ENCODE data around the gene LAPTM5. TPM values are rescaled to one million over a fixed set of nuclear protein-coding genes. Genes with fewer than 3 reads are reported as not detected.

Gene LAPTM5
- total and polyA plus RNA-seq, 10 of the 15 experiments (the other 5 are each of a cell fraction or from before 2014, with no cell fraction given): 24.1 to 1,034 (median 687) TPM

DNA sequence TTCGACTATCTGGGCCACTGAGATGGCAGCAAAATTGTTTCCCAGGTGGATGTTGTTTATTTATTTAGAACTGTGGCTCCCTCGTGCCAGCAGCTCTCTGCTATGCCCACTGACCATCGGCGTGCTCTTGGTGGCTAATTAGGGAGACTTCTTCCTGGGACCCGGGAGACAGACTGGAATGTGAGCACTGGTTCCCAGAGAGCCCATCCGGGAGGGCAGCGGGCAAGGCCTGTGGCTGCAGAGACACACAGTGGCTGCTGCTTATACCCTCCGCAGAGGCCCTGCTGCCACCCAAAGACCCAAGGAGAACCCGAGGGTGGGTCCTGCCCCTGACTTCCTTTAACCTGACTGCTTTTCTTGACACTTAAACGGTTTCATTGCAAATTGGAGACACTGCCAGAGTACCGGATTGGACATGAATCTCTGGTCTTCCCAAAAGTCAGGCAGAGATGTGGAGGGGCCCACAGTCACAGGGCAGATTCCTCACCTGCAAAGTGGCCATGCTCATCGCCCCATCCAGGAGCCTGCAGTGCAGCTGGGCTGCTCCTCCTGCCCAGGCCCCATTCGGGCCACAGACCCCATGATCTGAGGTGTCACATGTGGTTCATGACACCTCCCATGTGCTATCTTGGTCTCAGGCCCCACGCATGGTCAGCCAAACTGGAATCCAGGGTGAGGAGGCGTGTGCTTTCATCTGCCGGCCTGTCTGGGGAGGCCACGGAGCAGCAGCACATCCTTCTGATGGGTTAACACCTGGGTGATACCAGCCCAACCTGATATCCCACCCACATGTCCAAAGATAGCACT, 28.5 kb downstream of the LAPTM5 start (continued):
- TF ChIP-seq E2F8 (IDR thresholded peaks at IDR 0.05; ENCODE audit: low read depth, partially characterized antibody) (no peak), FOS (IDR thresholded peaks at IDR 0.05; ENCODE audit: borderline replicate concordance, extremely low read depth, insufficient read length) (no peak), RELA (IDR thresholded peaks at IDR 0.05; ENCODE audit: borderline replicate concordance, partially characterized antibody) (no peak), ZSCAN29 (IDR thresholded peaks at IDR 0.05) (no peak), KDM1A (IDR thresholded peaks at IDR 0.05; ENCODE audit: borderline replicate concordance) (no peak), BHLHE40 (IDR thresholded peaks at IDR 0.05; ENCODE audit: borderline replicate concordance in 1 of 2, low read depth in 2 of 2, low read length in 1 of 2) (peak; percentile 43 to 62; a peak in 2 of 4 replicates), CREM (IDR thresholded peaks at IDR 0.05; ENCODE audit: low read depth) (peak; percentile 27; the same call in 1 of the 2 replicates), MEF2B (IDR thresholded peaks at IDR 0.05; ENCODE audit: partially characterized antibody, poor library complexity, severe bottlenecking) (peak; percentile 62), GABPA (IDR thresholded peaks at IDR 0.05; ENCODE audit: low read depth) (no peak), YY1 (IDR thresholded peaks at IDR 0.05; ENCODE audit: low read depth, low read length) (no peak), SREBF1 (IDR thresholded peaks at IDR 0.05; ENCODE audit: low read length) (no peak), PAX5 (IDR thresholded peaks at IDR 0.05; ENCODE audit: borderline replicate concordance, low read depth, low read length) (peak; percentile 33; the same call in 1 of the 2 replicates), IKZF1 (conservative IDR thresholded peaks at IDR 0.05) (peak; percentile 69), BRCA1 (IDR thresholded peaks at IDR 0.05; ENCODE audit: low read depth, low read length) (no peak)
- TF ChIP-seq, protein P1, sequence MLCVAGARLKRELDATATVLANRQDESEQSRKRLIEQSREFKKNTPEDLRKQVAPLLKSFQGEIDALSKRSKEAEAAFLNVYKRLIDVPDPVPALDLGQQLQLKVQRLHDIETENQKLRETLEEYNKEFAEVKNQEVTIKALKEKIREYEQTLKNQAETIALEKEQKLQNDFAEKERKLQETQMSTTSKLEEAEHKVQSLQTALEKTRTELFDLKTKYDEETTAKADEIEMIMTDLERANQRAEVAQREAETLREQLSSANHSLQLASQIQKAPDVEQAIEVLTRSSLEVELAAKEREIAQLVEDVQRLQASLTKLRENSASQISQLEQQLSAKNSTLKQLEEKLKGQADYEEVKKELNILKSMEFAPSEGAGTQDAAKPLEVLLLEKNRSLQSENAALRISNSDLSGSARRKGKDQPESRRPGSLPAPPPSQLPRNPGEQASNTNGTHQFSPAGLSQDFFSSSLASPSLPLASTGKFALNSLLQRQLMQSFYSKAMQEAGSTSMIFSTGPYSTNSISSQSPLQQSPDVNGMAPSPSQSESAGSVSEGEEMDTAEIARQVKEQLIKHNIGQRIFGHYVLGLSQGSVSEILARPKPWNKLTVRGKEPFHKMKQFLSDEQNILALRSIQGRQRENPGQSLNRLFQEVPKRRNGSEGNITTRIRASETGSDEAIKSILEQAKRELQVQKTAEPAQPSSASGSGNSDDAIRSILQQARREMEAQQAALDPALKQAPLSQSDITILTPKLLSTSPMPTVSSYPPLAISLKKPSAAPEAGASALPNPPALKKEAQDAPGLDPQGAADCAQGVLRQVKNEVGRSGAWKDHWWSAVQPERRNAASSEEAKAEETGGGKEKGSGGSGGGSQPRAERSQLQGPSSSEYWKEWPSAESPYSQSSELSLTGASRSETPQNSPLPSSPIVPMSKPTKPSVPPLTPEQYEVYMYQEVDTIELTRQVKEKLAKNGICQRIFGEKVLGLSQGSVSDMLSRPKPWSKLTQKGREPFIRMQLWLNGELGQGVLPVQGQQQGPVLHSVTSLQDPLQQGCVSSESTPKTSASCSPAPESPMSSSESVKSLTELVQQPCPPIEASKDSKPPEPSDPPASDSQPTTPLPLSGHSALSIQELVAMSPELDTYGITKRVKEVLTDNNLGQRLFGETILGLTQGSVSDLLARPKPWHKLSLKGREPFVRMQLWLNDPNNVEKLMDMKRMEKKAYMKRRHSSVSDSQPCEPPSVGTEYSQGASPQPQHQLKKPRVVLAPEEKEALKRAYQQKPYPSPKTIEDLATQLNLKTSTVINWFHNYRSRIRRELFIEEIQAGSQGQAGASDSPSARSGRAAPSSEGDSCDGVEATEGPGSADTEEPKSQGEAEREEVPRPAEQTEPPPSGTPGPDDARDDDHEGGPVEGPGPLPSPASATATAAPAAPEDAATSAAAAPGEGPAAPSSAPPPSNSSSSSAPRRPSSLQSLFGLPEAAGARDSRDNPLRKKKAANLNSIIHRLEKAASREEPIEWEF (IDR thresholded peaks at IDR 0.05; ENCODE audit: insufficient replicate concordance, low read depth, low read length): no peak
- TF ChIP-seq, protein P2, sequence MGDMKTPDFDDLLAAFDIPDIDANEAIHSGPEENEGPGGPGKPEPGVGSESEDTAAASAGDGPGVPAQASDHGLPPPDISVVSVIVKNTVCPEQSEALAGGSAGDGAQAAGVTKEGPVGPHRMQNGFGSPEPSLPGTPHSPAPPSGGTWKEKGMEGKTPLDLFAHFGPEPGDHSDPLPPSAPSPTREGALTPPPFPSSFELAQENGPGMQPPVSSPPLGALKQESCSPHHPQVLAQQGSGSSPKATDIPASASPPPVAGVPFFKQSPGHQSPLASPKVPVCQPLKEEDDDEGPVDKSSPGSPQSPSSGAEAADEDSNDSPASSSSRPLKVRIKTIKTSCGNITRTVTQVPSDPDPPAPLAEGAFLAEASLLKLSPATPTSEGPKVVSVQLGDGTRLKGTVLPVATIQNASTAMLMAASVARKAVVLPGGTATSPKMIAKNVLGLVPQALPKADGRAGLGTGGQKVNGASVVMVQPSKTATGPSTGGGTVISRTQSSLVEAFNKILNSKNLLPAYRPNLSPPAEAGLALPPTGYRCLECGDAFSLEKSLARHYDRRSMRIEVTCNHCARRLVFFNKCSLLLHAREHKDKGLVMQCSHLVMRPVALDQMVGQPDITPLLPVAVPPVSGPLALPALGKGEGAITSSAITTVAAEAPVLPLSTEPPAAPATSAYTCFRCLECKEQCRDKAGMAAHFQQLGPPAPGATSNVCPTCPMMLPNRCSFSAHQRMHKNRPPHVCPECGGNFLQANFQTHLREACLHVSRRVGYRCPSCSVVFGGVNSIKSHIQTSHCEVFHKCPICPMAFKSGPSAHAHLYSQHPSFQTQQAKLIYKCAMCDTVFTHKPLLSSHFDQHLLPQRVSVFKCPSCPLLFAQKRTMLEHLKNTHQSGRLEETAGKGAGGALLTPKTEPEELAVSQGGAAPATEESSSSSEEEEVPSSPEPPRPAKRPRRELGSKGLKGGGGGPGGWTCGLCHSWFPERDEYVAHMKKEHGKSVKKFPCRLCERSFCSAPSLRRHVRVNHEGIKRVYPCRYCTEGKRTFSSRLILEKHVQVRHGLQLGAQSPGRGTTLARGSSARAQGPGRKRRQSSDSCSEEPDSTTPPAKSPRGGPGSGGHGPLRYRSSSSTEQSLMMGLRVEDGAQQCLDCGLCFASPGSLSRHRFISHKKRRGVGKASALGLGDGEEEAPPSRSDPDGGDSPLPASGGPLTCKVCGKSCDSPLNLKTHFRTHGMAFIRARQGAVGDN (IDR thresholded peaks at IDR 0.05): peak; percentile 93

Data from GM12878 (cell line).